ENCODE results near the gene MYBBP1A. TPM values are rescaled to one million over a fixed set of nuclear protein-coding genes. Genes with fewer than 3 reads are reported as not detected.

MYBBP1A gene
- total RNA-seq, 1 experiment from 2014 or later = 155 TPM

DNA sequence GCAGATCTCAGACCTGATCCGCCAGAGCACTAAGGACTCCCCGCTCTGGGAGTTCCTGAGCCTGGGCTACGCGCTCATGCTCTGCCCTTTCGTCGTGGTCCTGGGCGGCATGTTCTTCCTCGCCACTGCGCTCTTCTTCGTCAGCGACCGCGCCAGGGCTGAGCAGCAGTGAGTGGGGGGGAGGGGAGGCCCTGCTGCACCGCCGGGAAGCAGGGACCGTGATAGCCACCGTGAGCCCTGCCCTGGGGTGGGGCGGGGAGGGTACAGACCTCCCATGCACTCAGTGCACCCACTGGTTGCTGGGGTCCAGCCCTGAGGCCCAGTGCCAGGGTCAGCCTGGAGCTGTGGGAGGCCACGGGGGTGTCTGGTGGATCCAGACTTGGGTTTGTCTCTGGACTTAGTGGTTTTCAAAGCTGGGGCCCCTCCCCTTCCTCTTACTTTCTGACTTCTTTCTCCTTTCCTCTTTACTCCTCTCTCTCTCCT lies 18.9 kb downstream of the MYBBP1A start:
- Histone ChIP-seq H3F3A (ENCODE audit: low read length, unreplicated experiment) (no peaks in the 10 kb centered on the region), H3K36me3 (ENCODE audit: low read depth, low read length) (no peaks in the 10 kb centered on the region), H3K9ac (ENCODE audit: low read length) (no peak overlapping the region), H2AFZ (ENCODE audit: low read length) (no peak overlapping the region), H3K4me2 (ENCODE audit: low read length) (no peak overlapping the region), H3K79me2 (ENCODE audit: low read length) (no peaks in the 10 kb centered on the region), H3K9me3 (ENCODE audit: low read length) (no peaks in the 10 kb centered on the region), H3K27me3 (ENCODE audit: low read length) (no peaks in the 10 kb centered on the region), H3K4me3 (ENCODE audit: low read length) (no peak overlapping the region), H3K9me2 (replicated peaks; ENCODE audit: low read length) (no peaks in the 10 kb centered on the region), H3K27ac (ENCODE audit: low read length) (no peak overlapping the region), H3K4me1 (ENCODE audit: insufficient read depth, low read length) (peaks cover 8% of the 10 kb centered on the region; the same call in 1 of the 2 replicates), H4K20me1 (ENCODE audit: low read length) (no peaks in the 10 kb centered on the region; the same call in 1 of the 2 replicates)
- DNase-seq (no peak), ATAC-seq (no peak)
- POLR2A ChIA-PET (ENCODE audit: unreplicated experiment) = no interaction called here
- intact Hi-C loops (cut with micrococcal nuclease) = loop anchor here (10.0 kb wide), 1 partner anchor 111 kb away; no protein-coding TSS in a partner anchor
- TF ChIP-seq, protein P1, sequence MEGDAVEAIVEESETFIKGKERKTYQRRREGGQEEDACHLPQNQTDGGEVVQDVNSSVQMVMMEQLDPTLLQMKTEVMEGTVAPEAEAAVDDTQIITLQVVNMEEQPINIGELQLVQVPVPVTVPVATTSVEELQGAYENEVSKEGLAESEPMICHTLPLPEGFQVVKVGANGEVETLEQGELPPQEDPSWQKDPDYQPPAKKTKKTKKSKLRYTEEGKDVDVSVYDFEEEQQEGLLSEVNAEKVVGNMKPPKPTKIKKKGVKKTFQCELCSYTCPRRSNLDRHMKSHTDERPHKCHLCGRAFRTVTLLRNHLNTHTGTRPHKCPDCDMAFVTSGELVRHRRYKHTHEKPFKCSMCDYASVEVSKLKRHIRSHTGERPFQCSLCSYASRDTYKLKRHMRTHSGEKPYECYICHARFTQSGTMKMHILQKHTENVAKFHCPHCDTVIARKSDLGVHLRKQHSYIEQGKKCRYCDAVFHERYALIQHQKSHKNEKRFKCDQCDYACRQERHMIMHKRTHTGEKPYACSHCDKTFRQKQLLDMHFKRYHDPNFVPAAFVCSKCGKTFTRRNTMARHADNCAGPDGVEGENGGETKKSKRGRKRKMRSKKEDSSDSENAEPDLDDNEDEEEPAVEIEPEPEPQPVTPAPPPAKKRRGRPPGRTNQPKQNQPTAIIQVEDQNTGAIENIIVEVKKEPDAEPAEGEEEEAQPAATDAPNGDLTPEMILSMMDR (conservative IDR thresholded peaks at IDR 0.05; ENCODE audit: low read depth, low read length) = no peak
- TF ChIP-seq EZH2 (IDR thresholded peaks at IDR 0.05; ENCODE audit: low read length, unreplicated experiment) (no peak), EZH2phosphoT487 (IDR thresholded peaks at IDR 0.05; ENCODE audit: borderline replicate concordance, low read length) (no peak)
- BruUV-seq (replicated peaks) = no TSS peak
- CTCF ChIA-PET = no interaction called here

DNA sequence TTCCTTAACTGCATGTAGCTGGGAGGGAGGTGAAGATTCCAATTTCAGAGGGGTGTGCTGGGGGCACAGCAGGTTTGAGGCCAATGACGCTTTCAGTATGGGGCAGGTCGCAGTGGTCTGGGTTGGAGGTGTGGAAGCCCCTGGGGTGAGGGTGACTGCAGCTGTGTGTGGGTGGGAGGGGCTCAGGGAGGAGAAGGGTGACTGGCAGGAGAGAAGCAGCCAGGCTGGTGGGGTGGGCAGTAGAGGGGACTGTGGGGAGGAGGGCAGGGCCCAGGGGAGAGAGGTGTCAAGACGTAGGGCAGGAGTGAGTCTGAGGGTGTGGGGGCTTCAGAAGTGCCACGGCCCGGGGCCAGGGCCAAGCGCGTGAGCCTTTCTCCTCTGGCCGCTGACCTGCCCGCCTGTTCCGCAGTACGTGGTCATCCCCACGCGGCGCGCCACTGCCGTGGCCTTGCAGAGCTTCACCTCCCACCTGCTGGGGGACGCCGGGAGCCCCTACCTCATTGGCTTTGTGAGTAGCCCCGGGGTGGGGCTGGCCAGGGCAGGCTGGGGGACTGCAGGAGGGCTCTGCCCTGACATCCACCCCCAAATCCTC lies 19.4 kb downstream of the MYBBP1A start:
- Histone ChIP-seq H3K9ac (ENCODE audit: low read length) (no peak overlapping the region), H3K36me3 (ENCODE audit: low read depth, low read length) (no peaks in the 10 kb centered on the region), H3F3A (ENCODE audit: low read length, unreplicated experiment) (no peaks in the 10 kb centered on the region), H3K79me2 (ENCODE audit: low read length) (no peaks in the 10 kb centered on the region), H3K4me2 (ENCODE audit: low read length) (no peak overlapping the region), H3K27me3 (ENCODE audit: low read length) (no peaks in the 10 kb centered on the region), H3K4me1 (ENCODE audit: insufficient read depth, low read length) (peaks cover 8% of the 10 kb centered on the region; the same call in 1 of the 2 replicates), H4K20me1 (ENCODE audit: low read length) (no peaks in the 10 kb centered on the region; the same call in 1 of the 2 replicates), H2AFZ (ENCODE audit: low read length) (no peak overlapping the region), H3K9me2 (replicated peaks; ENCODE audit: low read length) (no peaks in the 10 kb centered on the region), H3K9me3 (ENCODE audit: low read length) (no peaks in the 10 kb centered on the region), H3K27ac (ENCODE audit: low read length) (no peak overlapping the region), H3K4me3 (ENCODE audit: low read length) (no peak overlapping the region)
- ChIA-PET POLR2A (ENCODE audit: unreplicated experiment) (no interaction called here), CTCF (no interaction called here)
- intact Hi-C loops (cut with micrococcal nuclease) = loop anchor here (10.0 kb wide), 1 partner anchor 111 kb away; no protein-coding TSS in a partner anchor
- TF ChIP-seq EZH2phosphoT487 (IDR thresholded peaks at IDR 0.05; ENCODE audit: borderline replicate concordance, low read length) (no peak), EZH2 (IDR thresholded peaks at IDR 0.05; ENCODE audit: low read length, unreplicated experiment) (no peak)
- TF ChIP-seq, protein P1 (conservative IDR thresholded peaks at IDR 0.05; ENCODE audit: low read depth, low read length) = no peak
- ATAC-seq = no peak
- no peak for DNase-seq
- no TSS peak for BruUV-seq (replicated peaks)
